Activated naive CD8-positive, alpha-beta T cell treated with anti-CD3 and anti-CD28 coated beads, Interleukin-2, amount 10 ng/mL, durations not matched to agents 7 days and 5 days (primary cell): ENCODE measurements around the gene ATP5IF1. TPM values are rescaled to one million over a fixed set of nuclear protein-coding genes. Genes with fewer than 3 reads are reported as not detected.

ENCODE experiments used
- ATAC-seq: fragments of 150-1000 bp; cut with Tn5 transposase; one replicate; pipeline ENCODE4 v1.10.0; 2021; ENCODE audit warnings: low read depth, moderate library complexity
- POLR2A ChIA-PET: fragments of 350-600 bp; sonication (Branson Sonifier 250); formaldehyde crosslinking; loops from one replicate; lab custom pipeline; 2021; ENCODE audit warnings: antibody characterized with exemption; lab: Charles Lee
- DNase-seq: peaks from one replicate; pipeline ENCODE4 v3.0.0; 2021
- H3K27ac Mint-ChIP-seq: one replicate; pipeline ENCODE4 v1.8.0; 2022; ENCODE audit warnings: mild to moderate bottlenecking, mixed read lengths
- H3K27me3 Mint-ChIP-seq: one replicate; pipeline ENCODE4 v1.8.0; 2022; ENCODE audit warnings: mild to moderate bottlenecking, moderate library complexity, mixed read lengths
- H3K36me3 Mint-ChIP-seq: one replicate; pipeline ENCODE4 v1.8.0; 2021; ENCODE audit warnings: mild to moderate bottlenecking, mixed read lengths
- H3K4me1 Mint-ChIP-seq: one replicate; pipeline ENCODE4 v1.8.0; 2021; ENCODE audit warnings: mixed read lengths
- H3K4me3 Mint-ChIP-seq: one replicate; pipeline ENCODE4 v1.8.0; 2022; ENCODE audit warnings: mild to moderate bottlenecking, moderate library complexity, mixed read lengths
- H3K9me3 Mint-ChIP-seq: one replicate; pipeline ENCODE4 v1.8.0; 2021; ENCODE audit warnings: mixed read lengths
- total RNA-seq, 2 experiments: library from RNA; stranded (reverse); gene quantifications; one replicate each; pipeline ENCODE4 v1.2.3, GENCODE V29; 2021

The ATP5IF1 gene
- total RNA-seq, 2 experiments from 2014 or later = 209 to 222 TPM

DNA sequence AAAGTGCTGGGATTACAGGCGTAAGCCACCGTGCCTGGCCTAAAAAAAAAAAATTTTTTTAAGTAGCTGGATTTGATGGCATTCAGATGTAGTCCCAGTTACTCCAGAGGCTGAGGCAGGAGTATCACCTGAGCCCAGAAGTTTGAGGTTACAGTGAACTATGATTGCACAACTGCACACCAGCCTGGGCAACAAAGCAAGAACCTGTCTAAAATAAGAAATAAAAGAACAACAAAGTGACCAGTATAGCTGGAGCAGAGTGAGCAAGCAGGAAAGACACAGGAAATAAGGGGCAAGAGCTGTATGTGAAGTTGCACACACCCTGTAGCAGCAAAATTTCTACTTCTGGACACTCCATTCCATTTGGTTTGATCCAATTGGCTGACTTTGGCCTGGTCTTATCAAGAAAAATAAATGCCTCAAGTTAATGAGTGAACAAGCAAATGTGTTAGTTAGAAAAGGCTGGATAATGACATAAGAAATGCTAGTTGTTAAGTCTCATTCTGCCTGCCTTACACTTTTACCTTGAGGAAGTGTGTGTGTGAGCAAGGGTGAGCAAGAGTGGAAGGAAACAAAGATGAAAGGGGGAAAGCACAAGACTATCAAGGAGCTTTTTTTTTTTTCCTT is 7.9 kb downstream of the ATP5IF1 start:
- Mint-ChIP-seq H3K36me3 (peaks cover 2% of the 10 kb centered on the region), H3K9me3 (no peaks in the 10 kb centered on the region), H3K27me3 (no peaks in the 10 kb centered on the region), H3K4me1 (peaks cover 41% of the 10 kb centered on the region), H3K4me3 (peak overlapping the region; percentile 81), H3K27ac (peak overlapping the region; percentile 96)
- DNase-seq = no peak
- POLR2A ChIA-PET = interaction anchor here (0.6 to 7.5 kb wide), 9 partner anchors 8 to 641 kb away, joined by 3 to 39 read pairs (median 4); partner anchors contain the start of genes ATP5IF1 and MED18
- ATAC-seq = no peak

GRCh38 chr1:28244549-28245251 is 8.8 kb downstream of the ATP5IF1 start:
- H3K4me3 Mint-ChIP-seq = peak overlapping the region; percentile 81
- peaks cover 47% of the 10 kb centered on the region for H3K4me1 Mint-ChIP-seq
- H3K9me3 Mint-ChIP-seq = no peaks in the 10 kb centered on the region
- H3K27ac Mint-ChIP-seq = peak overlapping the region; percentile 96
- no peak for ATAC-seq
- no peak for DNase-seq
- H3K36me3 Mint-ChIP-seq = peaks cover 2% of the 10 kb centered on the region
- H3K27me3 Mint-ChIP-seq = no peaks in the 10 kb centered on the region
- POLR2A ChIA-PET = interaction anchor here (0.7 to 7.5 kb wide), 10 partner anchors 9 to 640 kb away, joined by 3 to 77 read pairs (median 6); partner anchors contain the start of genes ATP5IF1, MED18 and RCC1

GRCh38 chr1:28246427-28246832 is 10.5 kb downstream of the ATP5IF1 start:
- H3K4me1 Mint-ChIP-seq = peaks cover 52% of the 10 kb centered on the region
- H3K27ac Mint-ChIP-seq = peak overlapping the region; percentile 93
- no peaks in the 10 kb centered on the region for H3K36me3 Mint-ChIP-seq
- no peaks in the 10 kb centered on the region for H3K9me3 Mint-ChIP-seq
- H3K27me3 Mint-ChIP-seq = no peaks in the 10 kb centered on the region
- peak; percentile 23 for ATAC-seq
- DNase-seq = no peak
- H3K4me3 Mint-ChIP-seq = peak overlapping the region; percentile 84
- POLR2A ChIA-PET = interaction anchor here (0.6 to 7.5 kb wide), 19 partner anchors 11 to 935 kb away, joined by 3 to 122 read pairs (median 5); partner anchors contain the start of genes ATP5IF1, EYA3, GMEB1 and MED18

DNA sequence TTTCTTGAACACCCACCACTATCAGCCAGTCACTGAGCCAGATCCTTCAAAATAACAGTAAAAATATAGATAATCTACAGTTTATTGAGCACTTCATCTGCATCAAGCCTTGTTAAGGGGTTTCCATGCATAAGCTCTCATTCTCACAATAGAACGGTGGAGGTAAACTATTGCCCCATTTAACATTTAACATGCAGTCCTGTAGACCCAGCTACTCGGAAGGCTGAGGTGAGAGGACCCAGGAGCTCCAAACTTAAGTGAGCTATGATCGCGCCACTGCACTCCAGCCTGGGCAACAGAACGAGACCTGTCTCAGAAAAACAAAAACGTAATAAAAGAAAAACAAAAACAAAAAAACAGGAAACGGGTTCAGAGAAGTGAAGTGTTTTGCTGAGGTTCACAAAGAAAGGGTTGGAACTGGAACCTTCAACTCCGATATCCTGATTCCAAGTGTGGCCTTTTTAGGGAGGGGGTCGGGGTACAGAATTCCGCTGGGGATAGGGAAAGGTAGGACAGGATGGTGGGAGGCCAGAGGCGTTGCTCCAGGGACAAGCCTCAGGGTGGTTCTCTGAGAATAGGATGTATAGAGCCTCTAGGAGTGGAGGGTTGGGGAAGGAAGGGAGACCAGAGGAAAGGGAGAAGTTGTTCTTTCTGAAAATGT is 11.8 kb downstream of the ATP5IF1 start:
- no peak for ATAC-seq
- no peaks in the 10 kb centered on the region for H3K27me3 Mint-ChIP-seq
- no peaks in the 10 kb centered on the region for H3K9me3 Mint-ChIP-seq
- H3K4me1 Mint-ChIP-seq = peaks cover 51% of the 10 kb centered on the region
- DNase-seq = no peak
- POLR2A ChIA-PET = interaction anchor here (0.5 to 7.5 kb wide), 15 partner anchors 11 to 401 kb away, joined by 3 to 122 read pairs (median 9); partner anchors contain the start of genes ATP5IF1, MED18, RCC1 and RNU11
- H3K4me3 Mint-ChIP-seq = peak overlapping the region; percentile 84
- H3K27ac Mint-ChIP-seq = peak overlapping the region; percentile 93
- no peaks in the 10 kb centered on the region for H3K36me3 Mint-ChIP-seq

DNA sequence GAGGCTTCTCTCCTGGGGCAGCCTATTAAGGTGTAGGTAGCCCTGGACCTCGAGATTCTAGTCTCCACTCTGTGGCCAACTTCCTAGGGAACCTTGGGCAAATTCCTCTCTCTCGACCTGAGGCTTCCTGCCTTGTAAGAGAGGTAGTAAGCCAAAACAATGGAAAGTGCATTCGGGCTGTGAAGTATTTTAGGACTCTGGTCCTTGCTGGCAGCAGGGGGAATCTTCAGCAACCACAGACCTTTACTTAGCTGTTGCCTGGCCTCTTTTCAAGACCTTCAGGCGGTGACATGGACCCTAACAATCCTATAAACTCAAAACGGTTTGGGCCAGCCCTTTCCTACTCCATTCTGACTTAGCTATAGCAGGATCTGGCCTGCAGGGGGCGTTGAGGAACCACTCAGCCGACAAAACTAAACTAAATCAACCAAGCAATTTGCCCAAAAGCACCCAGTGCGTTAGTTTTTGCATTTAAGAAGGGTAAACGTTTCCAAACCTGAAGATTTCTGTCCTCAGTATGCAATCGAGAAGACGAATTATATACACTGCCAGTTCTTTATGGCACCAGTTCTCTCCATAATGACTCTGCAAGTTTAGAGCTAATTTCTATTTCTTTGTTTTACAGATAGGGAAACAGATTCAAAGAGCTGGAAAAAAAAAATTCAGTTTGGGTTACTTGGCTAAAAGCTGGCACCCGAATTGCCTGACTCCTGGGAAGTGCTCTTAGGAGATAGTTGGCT is 12.5 kb downstream of the ATP5IF1 start:
- POLR2A ChIA-PET = interaction anchor here (0.7 to 7.5 kb wide), 19 partner anchors 10 to 400 kb away, joined by 3 to 122 read pairs (median 5); partner anchors contain the start of genes ATP5IF1, EYA3, MED18 and RCC1
- H3K27me3 Mint-ChIP-seq = no peaks in the 10 kb centered on the region
- peak overlapping the region; percentile 84 for H3K4me3 Mint-ChIP-seq
- no peaks in the 10 kb centered on the region for H3K36me3 Mint-ChIP-seq
- H3K4me1 Mint-ChIP-seq = peaks cover 45% of the 10 kb centered on the region
- H3K27ac Mint-ChIP-seq = peak overlapping the region; percentile 93
- ATAC-seq = peak; percentile 23
- no peaks in the 10 kb centered on the region for H3K9me3 Mint-ChIP-seq
- DNase-seq = peak; percentile 82

- POLR2A ChIA-PET = interaction anchor here (0.5 to 7.5 kb wide), 19 partner anchors 9 to 594 kb away, joined by 3 to 122 read pairs (median 5); partner anchors contain the start of genes ATP5IF1, EYA3, MED18 and RCC1
- DNase-seq (no peak), ATAC-seq (no peak)
- H3K4me3 Mint-ChIP-seq = peak overlapping the region; percentile 84
- H3K27me3 Mint-ChIP-seq = no peaks in the 10 kb centered on the region
- peaks cover 39% of the 10 kb centered on the region for H3K4me1 Mint-ChIP-seq
- no peaks in the 10 kb centered on the region for H3K9me3 Mint-ChIP-seq
- H3K36me3 Mint-ChIP-seq = no peaks in the 10 kb centered on the region
- peak overlapping the region; percentile 93 for H3K27ac Mint-ChIP-seq
Measured at GRCh38 chr1:28249013-28249865, 13.3 kb downstream of the ATP5IF1 start.

- H3K27ac Mint-ChIP-seq = peak overlapping the region; percentile 93
- peaks cover 34% of the 10 kb centered on the region for H3K4me1 Mint-ChIP-seq
- no peaks in the 10 kb centered on the region for H3K36me3 Mint-ChIP-seq
- H3K4me3 Mint-ChIP-seq = no peak overlapping the region
- no peak for ATAC-seq
- no peaks in the 10 kb centered on the region for H3K27me3 Mint-ChIP-seq
- H3K9me3 Mint-ChIP-seq = no peaks in the 10 kb centered on the region
- POLR2A ChIA-PET = interaction anchor here (0.5 to 7.5 kb wide), 10 partner anchors 8 to 1486 kb away, joined by 3 to 122 read pairs (median 14); partner anchors contain the start of genes ATP5IF1, MED18, RCC1 and SESN2
- DNase-seq = no peak
Measured at GRCh38 chr1:28249866-28250295, 14.0 kb downstream of the ATP5IF1 start.

DNA sequence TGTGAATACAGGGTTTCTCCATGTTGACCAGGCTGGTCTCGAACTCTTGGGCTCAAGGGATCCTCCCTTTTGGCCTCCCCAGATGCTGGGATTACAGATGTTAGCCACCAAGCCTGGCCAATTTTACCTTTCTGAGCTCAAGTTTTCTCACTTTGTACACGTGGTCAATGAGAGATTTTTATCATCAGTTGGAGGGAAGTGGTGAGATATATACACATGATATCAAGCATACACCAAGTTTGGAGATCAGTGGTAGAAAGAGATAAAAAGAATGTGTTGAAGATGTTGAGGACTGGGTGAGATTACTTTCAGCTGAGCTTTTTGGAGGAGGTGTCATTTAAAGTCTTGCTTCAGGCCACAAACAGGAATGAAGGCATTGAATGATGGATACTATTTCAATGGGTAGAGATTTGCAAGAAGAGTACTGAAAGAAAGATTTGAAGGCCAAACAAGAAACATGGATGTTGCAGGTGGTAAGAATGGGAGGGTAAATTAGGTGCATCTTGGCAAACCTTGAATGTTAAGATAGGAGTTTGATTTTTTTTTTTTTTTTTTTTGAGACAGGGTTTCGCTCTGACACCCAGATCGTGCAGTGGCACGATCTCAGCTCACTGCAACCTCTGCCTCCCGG is 20.4 kb downstream of the ATP5IF1 start:
- ATAC-seq (peak; percentile 40), DNase-seq (no peak)
- POLR2A ChIA-PET = interaction anchor here (0.6 to 7.1 kb wide), 11 partner anchors 8 to 1823 kb away, joined by 3 to 122 read pairs (median 4); partner anchors contain the start of genes ATP5IF1, MED18 and RNU11
- H3K4me3 Mint-ChIP-seq = peak overlapping the region; percentile 57
- H3K27me3 Mint-ChIP-seq = no peaks in the 10 kb centered on the region
- peak overlapping the region; percentile 85 for H3K27ac Mint-ChIP-seq
- H3K4me1 Mint-ChIP-seq = peaks cover 25% of the 10 kb centered on the region
- H3K9me3 Mint-ChIP-seq = no peaks in the 10 kb centered on the region
- no peaks in the 10 kb centered on the region for H3K36me3 Mint-ChIP-seq

- ATAC-seq (no peak), DNase-seq (no peak)
- POLR2A ChIA-PET = interaction anchor here (0.6 to 7.1 kb wide), 4 partner anchors 10 to 387 kb away, joined by 4 to 122 read pairs (median 19); partner anchors contain the start of gene MED18
- Mint-ChIP-seq H3K4me3 (peak overlapping the region; percentile 79), H3K36me3 (no peaks in the 10 kb centered on the region), H3K4me1 (peaks cover 29% of the 10 kb centered on the region), H3K27me3 (no peaks in the 10 kb centered on the region), H3K9me3 (no peaks in the 10 kb centered on the region), H3K27ac (peak overlapping the region; percentile 98)
Measured at GRCh38 chr1:28257736-28258135, 21.8 kb downstream of the ATP5IF1 start.

- peak overlapping the region; percentile 79 for H3K4me3 Mint-ChIP-seq
- DNase-seq = no peak
- peaks cover 3% of the 10 kb centered on the region for H3K36me3 Mint-ChIP-seq
- H3K9me3 Mint-ChIP-seq = no peaks in the 10 kb centered on the region
- H3K4me1 Mint-ChIP-seq = peaks cover 32% of the 10 kb centered on the region
- POLR2A ChIA-PET = interaction anchor here (0.8 to 7.1 kb wide), 12 partner anchors 11 to 384 kb away, joined by 3 to 122 read pairs (median 6); partner anchors contain the start of genes ATP5IF1, MED18, PHACTR4 and TAF12
- no peak for ATAC-seq
- peak overlapping the region; percentile 98 for H3K27ac Mint-ChIP-seq
- H3K27me3 Mint-ChIP-seq = no peaks in the 10 kb centered on the region
Measured at GRCh38 chr1:28258628-28259251, 22.8 kb downstream of the ATP5IF1 start.
